CD4-positive, alpha-beta memory T cell (primary cell): Measurements from ENCODE around the gene KDM5C. TPM values are rescaled to one million over a fixed set of nuclear protein-coding genes. Genes with fewer than 3 reads are reported as not detected.
"Not testable (repeated sequence)": the region's sequence is repeated elsewhere in the genome, so short reads cannot be mapped to it uniquely, and the experiment has no call there.

ENCODE experiments used
- CTCF ChIA-PET: fragments of 350-600 bp; sonication (Branson Sonifier 250); formaldehyde crosslinking; loops from one replicate; lab custom pipeline; 2021; ENCODE audit warnings: inconsistent platforms; ENCODE audit not compliant: partially characterized antibody; lab: Charles Lee
- POLR2A ChIA-PET: fragments of 350-600 bp; sonication (Branson Sonifier 250); formaldehyde crosslinking; loops from one replicate; lab custom pipeline; 2021; ENCODE audit not compliant: partially characterized antibody; lab: Charles Lee
- DNase-seq, 5 donors: peaks; one replicate each; pipeline versions ENCODE4 v3.0.0 to v3.0.0-alpha.2; 2020 to 2022; ENCODE audit warnings: mixed read lengths in 1 of 5
- H3K27ac ChIP-seq: one replicate; pipeline ENCODE4 v1.7.0; 2013; ENCODE audit warnings: low read depth, low read length
- H3K27me3 ChIP-seq: 2 replicates; pipeline ENCODE4 v1.7.0; 2013; ENCODE audit warnings: mild to moderate bottlenecking, low read length, moderate library complexity; ENCODE audit not compliant: insufficient read depth
- H3K36me3 ChIP-seq: 2 replicates; pipeline ENCODE4 v1.7.0; 2013; ENCODE audit warnings: mild to moderate bottlenecking, low read length, moderate library complexity; ENCODE audit not compliant: insufficient read depth
- H3K4me1 ChIP-seq: 2 replicates; pipeline ENCODE4 v1.7.0; 2013; ENCODE audit warnings: mild to moderate bottlenecking, low read length, moderate library complexity; ENCODE audit not compliant: insufficient read depth
- H3K4me3 ChIP-seq, 2 donors: one replicate each; pipeline ENCODE4 v1.7.0; 2013; ENCODE audit warnings: low read length in 2 of 2, mild to moderate bottlenecking in 1 of 2
- H3K9me3 ChIP-seq, 2 donors: one replicate each; pipeline ENCODE4 v1.7.0; 2013; ENCODE audit warnings: low read length in 2 of 2, control low read depth in 1 of 2; ENCODE audit not compliant: control insufficient read depth in 1 of 2
- H3K27ac Mint-ChIP-seq, 7 donors: one replicate each; pipeline ENCODE4 v1.8.0; 2020 to 2021; ENCODE audit warnings: mixed read lengths in 7 of 7, mild to moderate bottlenecking in 6 of 7, inconsistent platforms in 3 of 7, moderate library complexity in 3 of 7
- H3K27me3 Mint-ChIP-seq, 2 donors: one replicate each; pipeline ENCODE4 v1.8.0; 2020 to 2021; ENCODE audit warnings: mixed read lengths in 2 of 2
- H3K36me3 Mint-ChIP-seq, 2 donors: one replicate each; pipeline ENCODE4 v1.8.0; 2020 to 2021; ENCODE audit warnings: mixed read lengths in 2 of 2, inconsistent platforms in 1 of 2, mild to moderate bottlenecking in 1 of 2
- H3K4me1 Mint-ChIP-seq, 4 donors: one replicate each; pipeline ENCODE4 v1.8.0; 2020 to 2021; ENCODE audit warnings: mixed read lengths in 4 of 4, mild to moderate bottlenecking in 1 of 4
- H3K4me3 Mint-ChIP-seq, 8 donors: one replicate each; pipeline ENCODE4 v1.8.0; 2020 to 2021; ENCODE audit warnings: mixed read lengths in 8 of 8, mild to moderate bottlenecking in 7 of 8, moderate library complexity in 6 of 8, inconsistent platforms in 3 of 8
- H3K9me3 Mint-ChIP-seq, 8 donors: one replicate each; pipeline ENCODE4 v1.8.0; 2020 to 2021; ENCODE audit warnings: mixed read lengths in 8 of 8, mild to moderate bottlenecking in 5 of 8, inconsistent platforms in 3 of 8, moderate library complexity in 1 of 8
- intact Hi-C: fragments of 100-400 bp; cut with micrococcal nuclease; formaldehyde crosslinking; loops from one replicate; pipeline ENCODE4 v1.15.1; 2023
- polyA plus RNA-seq, 2 donors: library from polyadenylated mRNA; unstranded; fragments of 300-500 nt; fragmentation: Illumina TruSeq; gene quantifications; one replicate each; pipeline ENCODE4 v1.2.3, GENCODE V29; 2021
- total RNA-seq, 2 experiments: library from RNA; stranded (reverse); gene quantifications; one replicate each; pipeline ENCODE4 v1.2.3, GENCODE V29; 2021

Gene KDM5C
- total and polyA plus RNA-seq, 4 experiments from 2014 or later, result 8.0 to 127 (median 73.3) TPM

GRCh38 chrX:53164566-53164965, 60.4 kb downstream of the KDM5C start:
- H3K4me1 ChIP-seq, H3K9me3 Mint-ChIP-seq, CTCF ChIA-PET, H3K9me3 ChIP-seq, intact Hi-C loops, POLR2A ChIA-PET, H3K27me3 ChIP-seq, DNase-seq, H3K4me3 Mint-ChIP-seq, H3K36me3 ChIP-seq, H3K27ac ChIP-seq, H3K27ac Mint-ChIP-seq, H3K4me1 Mint-ChIP-seq, H3K27me3 Mint-ChIP-seq, H3K4me3 ChIP-seq: not testable (repeated sequence)
- H3K36me3 Mint-ChIP-seq, result peaks cover 0 to 24% of the 10 kb centered on the region in 2 donors

- Histone ChIP-seq H3K4me3 (no peak overlapping the region), H3K27ac (no peak overlapping the region), H3K27me3 (no peaks in the 10 kb centered on the region), H3K4me1 (no peaks in the 10 kb centered on the region), H3K36me3 (no peaks in the 10 kb centered on the region), H3K9me3 (no peaks in the 10 kb centered on the region)
- Mint-ChIP-seq H3K27ac (no peak overlapping the region), H3K4me1 (peaks cover 0 to 2% (median 0%) of the 10 kb centered on the region in 4 donors), H3K9me3 (no peaks in the 10 kb centered on the region), H3K27me3 (no peaks in the 10 kb centered on the region), H3K36me3 (peaks cover 0 to 31% of the 10 kb centered on the region in 2 donors), H3K4me3 (no peak overlapping the region)
- ChIA-PET POLR2A (no interaction called here), CTCF (no interaction called here)
- intact Hi-C loops, result no loop called here
- no peak for DNase-seq
Observed at GRCh38 chrX:53163436-53163835, 61.6 kb downstream of the KDM5C start.

DNA sequence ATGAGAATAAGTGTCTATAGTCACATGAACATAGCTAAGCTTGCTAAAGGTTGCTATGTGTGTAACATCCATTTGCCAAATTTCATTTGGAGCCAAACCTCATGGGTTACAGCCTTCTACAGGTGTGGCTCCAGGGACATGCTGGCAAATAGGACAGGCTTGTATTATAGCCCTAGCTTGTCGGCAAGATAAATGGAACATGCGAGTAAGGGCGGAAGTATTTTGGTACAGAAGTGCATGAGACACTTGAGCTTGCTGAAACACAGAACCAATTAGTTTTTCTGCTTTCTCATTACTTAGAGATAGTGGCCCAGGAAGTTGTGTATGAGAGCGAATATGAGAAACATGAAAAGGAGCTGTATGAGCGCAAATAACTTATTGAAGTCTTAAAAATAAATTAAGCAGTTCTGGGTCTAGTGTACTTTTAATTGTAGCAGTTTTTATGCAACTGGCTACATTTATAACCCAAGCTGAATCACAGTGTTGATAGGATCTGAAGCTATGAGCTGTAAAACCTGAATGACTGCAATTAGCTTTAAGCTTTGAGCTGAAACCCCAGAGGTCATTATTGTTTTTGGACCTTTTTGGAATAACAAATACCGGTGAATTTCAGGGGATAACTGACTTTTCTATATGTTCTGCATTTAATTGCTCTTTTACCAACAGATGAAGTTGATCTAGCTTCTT, 64.6 kb downstream of the KDM5C start:
- H3K9me3 Mint-ChIP-seq, result no peaks in the 10 kb centered on the region
- Histone ChIP-seq H3K4me3 (no peak overlapping the region), H3K27me3 (no peaks in the 10 kb centered on the region), H3K9me3 (no peaks in the 10 kb centered on the region), H3K27ac (no peak overlapping the region), H3K4me1 (no peaks in the 10 kb centered on the region), H3K36me3 (no peaks in the 10 kb centered on the region)
- ChIA-PET POLR2A (no interaction called here), CTCF (no interaction called here)
- H3K27me3 Mint-ChIP-seq, result no peaks in the 10 kb centered on the region
- no peak for DNase-seq
- H3K4me1 Mint-ChIP-seq, result peaks cover 0 to 2% (median 0%) of the 10 kb centered on the region in 4 donors
- H3K4me3 Mint-ChIP-seq, result no peak overlapping the region
- H3K27ac Mint-ChIP-seq, result no peak overlapping the region
- H3K36me3 Mint-ChIP-seq, result peaks cover 0 to 29% of the 10 kb centered on the region in 2 donors
- intact Hi-C loops, result no loop called here

- ChIA-PET POLR2A (no interaction called here), CTCF (no interaction called here)
- H3K4me1 Mint-ChIP-seq, result peaks cover 0 to 2% (median 0%) of the 10 kb centered on the region in 4 donors
- peaks cover 0 to 29% of the 10 kb centered on the region in 2 donors for H3K36me3 Mint-ChIP-seq
- H3K9me3 Mint-ChIP-seq, result no peaks in the 10 kb centered on the region
- H3K27ac Mint-ChIP-seq, result no peak overlapping the region
- Histone ChIP-seq H3K36me3 (no peaks in the 10 kb centered on the region), H3K4me3 (no peak overlapping the region), H3K9me3 (no peaks in the 10 kb centered on the region), H3K27me3 (no peaks in the 10 kb centered on the region), H3K27ac (no peak overlapping the region), H3K4me1 (no peaks in the 10 kb centered on the region)
- no peak for DNase-seq
- H3K27me3 Mint-ChIP-seq, result no peaks in the 10 kb centered on the region
- intact Hi-C loops, result no loop called here
- no peak overlapping the region for H3K4me3 Mint-ChIP-seq
Observed at GRCh38 chrX:53159184-53159583, 65.8 kb downstream of the KDM5C start.

DNA sequence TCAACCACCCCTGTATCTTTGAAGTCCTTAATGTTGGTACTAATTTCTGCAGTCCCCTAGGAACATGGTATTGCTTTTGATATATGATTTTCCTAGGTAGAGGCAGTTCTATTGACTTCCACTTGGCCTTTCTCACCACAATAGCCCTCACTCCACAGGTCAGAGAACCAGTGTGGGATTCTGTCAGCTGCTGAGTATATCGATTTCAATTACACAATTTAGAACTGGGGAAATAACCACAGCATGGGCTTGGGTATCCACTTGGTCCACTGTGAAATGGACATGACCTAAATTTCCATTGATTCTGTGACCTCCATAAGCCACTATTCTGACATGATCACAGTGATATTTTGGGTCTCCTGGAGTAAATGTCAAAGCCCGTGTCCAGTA, 68.8 kb downstream of the KDM5C start:
- Histone ChIP-seq H3K27ac (no peak overlapping the region), H3K4me1 (no peaks in the 10 kb centered on the region), H3K9me3 (no peaks in the 10 kb centered on the region), H3K4me3 (no peak overlapping the region), H3K36me3 (no peaks in the 10 kb centered on the region), H3K27me3 (no peaks in the 10 kb centered on the region)
- H3K27ac Mint-ChIP-seq, result no peak overlapping the region
- no peak overlapping the region for H3K4me3 Mint-ChIP-seq
- intact Hi-C loops, result no loop called here
- DNase-seq, result no peak
- H3K9me3 Mint-ChIP-seq, result no peaks in the 10 kb centered on the region
- CTCF ChIA-PET, result no interaction called here
- peaks cover 0 to 2% (median 0%) of the 10 kb centered on the region in 4 donors for H3K4me1 Mint-ChIP-seq
- H3K36me3 Mint-ChIP-seq, result peaks cover 0 to 27% of the 10 kb centered on the region in 2 donors
- H3K27me3 Mint-ChIP-seq, result no peaks in the 10 kb centered on the region
- POLR2A ChIA-PET, result no interaction called here

DNA sequence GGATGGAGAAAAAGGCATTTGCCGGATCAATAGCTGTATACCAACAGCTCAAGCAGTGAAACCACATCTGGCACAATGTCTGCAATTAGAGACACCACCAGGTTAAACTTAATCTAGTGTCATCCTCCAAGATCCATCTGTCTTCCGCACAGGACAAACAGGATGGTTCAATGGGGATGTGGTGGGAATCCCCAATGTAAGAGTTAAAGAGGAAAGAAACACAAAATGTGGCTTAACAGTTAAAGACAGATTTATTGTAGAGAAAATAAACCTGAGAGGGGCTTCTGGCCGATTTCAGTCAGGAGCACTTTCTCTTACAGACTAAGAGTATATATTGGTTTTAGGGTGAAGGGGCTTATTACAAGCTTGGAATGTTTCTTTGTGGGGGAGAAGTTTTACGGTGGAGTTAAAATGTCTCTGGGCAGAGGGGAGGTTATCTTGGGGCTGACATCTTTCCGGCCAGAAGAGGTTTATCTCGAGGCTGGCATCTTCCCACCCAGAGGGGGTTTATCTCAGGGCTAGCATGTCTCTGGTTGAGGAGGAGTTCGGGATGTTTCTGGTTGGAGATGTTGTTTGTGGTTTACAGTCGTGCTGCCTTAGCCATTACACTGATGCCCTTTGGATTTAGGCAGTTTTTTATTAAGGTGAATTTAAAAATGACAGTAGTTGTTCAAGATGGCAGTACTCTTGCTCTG, 69.3 kb downstream of the KDM5C start:
- no peaks in the 10 kb centered on the region for H3K9me3 Mint-ChIP-seq
- no peak overlapping the region for H3K27ac Mint-ChIP-seq
- Histone ChIP-seq H3K27me3 (no peaks in the 10 kb centered on the region), H3K4me1 (no peaks in the 10 kb centered on the region), H3K9me3 (no peaks in the 10 kb centered on the region), H3K4me3 (no peak overlapping the region), H3K27ac (no peak overlapping the region), H3K36me3 (no peaks in the 10 kb centered on the region)
- H3K4me3 Mint-ChIP-seq, result no peak overlapping the region
- no peak for DNase-seq
- intact Hi-C loops, result no loop called here
- H3K4me1 Mint-ChIP-seq, result peaks cover 0 to 2% (median 0%) of the 10 kb centered on the region in 4 donors
- ChIA-PET POLR2A (no interaction called here), CTCF (no interaction called here)
- no peaks in the 10 kb centered on the region for H3K27me3 Mint-ChIP-seq
- H3K36me3 Mint-ChIP-seq, result peaks cover 0 to 25% of the 10 kb centered on the region in 2 donors

DNA sequence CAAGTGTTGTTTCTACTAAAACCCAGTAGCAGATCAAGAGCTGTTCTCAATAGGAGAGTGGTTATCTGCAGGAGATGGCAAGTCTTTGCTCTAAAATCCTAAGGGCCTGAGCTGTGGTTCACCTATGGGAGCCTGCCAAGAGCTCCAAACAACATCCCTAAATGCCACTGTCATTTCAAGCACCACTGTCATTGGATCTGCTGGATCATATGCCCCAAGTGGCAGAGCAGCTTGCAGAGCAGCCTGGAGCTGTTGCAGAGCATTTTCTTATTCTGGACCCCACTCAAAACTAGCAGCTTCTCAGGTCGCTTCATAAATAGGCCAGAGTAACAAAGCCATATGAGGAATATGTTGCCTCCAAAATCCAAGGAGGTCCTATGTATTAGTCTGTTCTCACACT, 71.4 kb downstream of the KDM5C start:
- POLR2A ChIA-PET, result no interaction called here
- no peaks in the 10 kb centered on the region for H3K9me3 Mint-ChIP-seq
- H3K27me3 Mint-ChIP-seq, result no peaks in the 10 kb centered on the region
- no peak for DNase-seq
- peaks cover 0 to 16% of the 10 kb centered on the region in 2 donors for H3K36me3 Mint-ChIP-seq
- no peaks in the 10 kb centered on the region for H3K36me3 ChIP-seq
- CTCF ChIA-PET, result no interaction called here
- no peaks in the 10 kb centered on the region for H3K9me3 ChIP-seq
- H3K4me1 ChIP-seq, result no peaks in the 10 kb centered on the region
- H3K4me1 Mint-ChIP-seq, result no peaks in the 10 kb centered on the region
- H3K27ac Mint-ChIP-seq, result no peak overlapping the region
- H3K4me3 Mint-ChIP-seq, result no peak overlapping the region
- H3K27me3 ChIP-seq, result no peaks in the 10 kb centered on the region
- H3K27ac ChIP-seq, result no peak overlapping the region
- intact Hi-C loops, result no loop called here
- no peak overlapping the region for H3K4me3 ChIP-seq
